ENCODE measurements around the gene MLST8.
A peak's percentile ranks its signal among the peaks of the same experiment; 100 is the strongest.
"Not testable (repeated sequence)": the region's sequence is repeated elsewhere in the genome, so short reads cannot be mapped to it uniquely, and the experiment has no call there.

The MLST8 gene

DNA sequence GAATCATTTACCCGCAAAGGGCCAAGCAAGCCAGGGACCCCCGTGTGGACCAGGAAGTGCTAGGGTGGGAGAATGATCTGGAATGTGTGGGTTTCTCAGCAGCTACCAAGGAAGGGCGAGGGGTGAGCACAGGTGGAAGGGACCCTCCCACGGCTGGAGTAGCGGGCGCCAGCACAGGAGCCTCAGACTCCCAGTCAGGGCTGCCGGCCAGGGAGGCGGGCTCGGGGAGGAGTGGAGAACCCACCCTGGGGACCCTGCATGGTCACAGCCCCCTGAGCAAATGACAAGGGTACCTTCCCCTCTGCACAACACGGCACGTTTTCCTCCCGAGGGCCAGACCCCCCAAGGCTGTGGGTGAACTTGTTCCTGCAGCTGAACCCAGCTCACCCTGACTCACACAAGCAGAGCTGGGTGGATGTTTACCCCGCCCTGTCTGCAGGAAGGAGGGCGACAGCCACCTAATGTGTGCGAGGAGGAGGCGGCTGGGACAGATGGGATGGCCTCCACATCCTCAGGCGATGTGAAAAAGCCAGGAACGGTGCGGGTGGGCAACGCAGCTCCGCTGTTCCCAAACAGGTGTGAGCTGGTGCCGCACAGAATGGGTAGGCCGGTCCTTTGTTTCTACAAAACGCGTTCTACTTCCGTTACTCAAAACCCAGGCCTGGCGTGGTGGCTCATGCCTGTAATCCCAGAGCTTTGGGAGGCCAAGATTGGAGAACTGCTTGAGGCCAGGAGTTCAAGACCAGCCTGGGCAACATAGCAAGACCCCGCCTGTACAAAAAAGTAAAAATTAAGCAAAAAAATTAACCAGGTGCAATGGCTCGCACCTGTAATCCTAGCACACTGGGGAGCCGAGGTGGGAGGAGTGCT is 39.9 kb downstream of the MLST8 start:
- no peak for DNase-seq (ENCODE audit: low spot score)

DNA sequence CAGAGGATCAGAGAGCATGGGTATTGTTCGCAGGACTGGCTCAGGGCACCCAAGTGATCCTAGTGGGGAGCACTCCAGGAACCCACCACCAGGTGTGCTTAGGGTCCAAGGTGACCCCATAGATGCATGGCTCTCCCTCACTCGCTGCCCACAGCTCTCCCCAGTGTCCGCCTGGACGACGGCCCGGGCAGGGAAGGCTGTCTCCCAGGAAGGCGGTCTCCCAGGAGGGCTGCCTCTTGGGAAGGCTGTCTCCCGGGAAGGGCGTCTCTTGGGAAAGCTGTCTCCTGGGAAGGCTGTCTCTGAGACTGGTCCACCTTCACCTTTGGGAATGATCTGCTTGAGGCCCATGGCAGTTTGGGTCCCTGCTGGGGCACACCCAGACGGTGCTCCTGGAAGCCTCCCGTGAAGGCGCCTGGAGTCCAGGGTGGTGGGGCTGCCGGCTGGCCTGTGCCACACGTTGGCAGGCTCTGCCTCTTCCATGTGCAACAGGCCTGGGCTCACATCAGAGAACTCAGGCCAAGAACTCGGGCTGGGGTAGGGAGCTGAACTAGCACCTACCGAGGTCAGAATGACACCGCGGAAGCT is 41.1 kb downstream of the MLST8 start:
- no peak for DNase-seq (ENCODE audit: low spot score)

DNA sequence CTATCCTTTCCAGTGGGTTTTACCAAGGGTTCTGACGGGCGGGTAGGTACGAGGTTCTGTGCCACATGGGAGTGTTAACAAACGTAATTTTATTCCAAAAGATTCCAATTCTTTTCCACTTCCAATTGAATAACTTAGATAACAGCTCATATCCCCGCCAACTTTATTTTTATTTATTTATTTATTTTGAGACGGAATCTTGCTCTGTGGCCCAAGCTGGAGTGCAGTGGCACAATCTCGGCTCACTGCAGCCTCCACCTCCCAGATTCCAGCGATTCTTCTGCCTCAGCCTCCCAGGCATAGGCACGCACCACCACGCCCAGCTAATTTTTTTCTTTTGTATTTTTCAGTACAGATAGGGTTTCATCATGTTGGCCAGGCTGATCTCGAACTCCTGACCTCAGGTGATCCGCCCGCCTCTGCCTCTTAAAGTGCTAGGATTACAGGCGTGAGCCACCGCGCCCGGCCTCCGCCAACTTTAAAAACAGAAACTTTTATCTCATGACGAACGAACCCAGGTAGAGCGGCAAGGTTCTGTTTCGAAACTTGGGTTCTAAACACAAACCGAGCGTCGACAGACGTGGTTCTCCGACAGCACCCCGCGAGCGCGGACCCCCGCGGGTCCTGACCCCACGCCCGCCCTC is 45.5 kb downstream of the MLST8 start:
- no peak for DNase-seq (ENCODE audit: low spot score)

DNA sequence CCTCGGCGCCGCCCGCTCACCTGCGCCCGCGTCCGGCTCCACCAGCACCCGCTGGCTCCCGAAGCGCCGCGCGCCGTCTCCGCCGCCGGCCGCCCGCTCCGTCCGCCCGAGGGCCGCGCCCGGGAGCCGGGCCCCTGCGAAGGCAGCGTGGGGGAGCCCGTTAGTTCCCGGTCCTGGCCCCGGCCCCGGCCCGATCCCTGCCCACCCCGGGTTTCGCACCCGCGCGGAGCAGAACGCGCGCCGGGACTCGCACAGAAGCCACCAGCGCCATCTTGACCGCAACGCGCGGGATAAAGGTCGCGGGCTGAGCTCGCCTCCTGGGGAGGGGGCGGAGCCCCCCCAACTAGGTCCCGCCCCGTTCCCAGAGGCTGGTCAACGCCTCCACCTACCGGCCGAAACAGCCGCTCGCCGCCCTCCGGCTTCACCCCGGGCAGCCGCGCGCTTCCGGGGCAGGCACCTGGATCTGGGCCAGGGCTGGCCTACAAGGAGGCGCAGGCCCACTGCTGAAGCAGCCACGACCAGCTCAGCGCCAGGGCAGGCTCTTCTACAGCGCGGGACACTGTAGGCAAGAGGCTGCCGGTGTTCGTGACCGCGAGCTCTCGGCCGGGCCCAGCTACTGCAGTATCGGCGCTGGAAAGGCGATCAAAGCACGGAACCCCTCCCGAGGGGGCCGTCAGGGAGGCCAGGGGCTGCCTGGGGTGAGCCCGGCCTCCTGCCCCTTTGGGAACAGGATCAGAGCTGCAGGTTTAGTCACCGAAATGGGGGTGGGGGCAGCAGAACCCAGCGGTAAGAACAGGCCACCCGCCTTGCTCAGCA is 46.2 kb downstream of the MLST8 start, which contains the start of gene ECI1:
Gene ECI1 (minus strand): TSS at position 292 of the 816 bp plus-strand sequence. CDS start 21 bp downstream, at position 271.
- peak; percentile 91 for DNase-seq (ENCODE audit: low spot score)

DNA sequence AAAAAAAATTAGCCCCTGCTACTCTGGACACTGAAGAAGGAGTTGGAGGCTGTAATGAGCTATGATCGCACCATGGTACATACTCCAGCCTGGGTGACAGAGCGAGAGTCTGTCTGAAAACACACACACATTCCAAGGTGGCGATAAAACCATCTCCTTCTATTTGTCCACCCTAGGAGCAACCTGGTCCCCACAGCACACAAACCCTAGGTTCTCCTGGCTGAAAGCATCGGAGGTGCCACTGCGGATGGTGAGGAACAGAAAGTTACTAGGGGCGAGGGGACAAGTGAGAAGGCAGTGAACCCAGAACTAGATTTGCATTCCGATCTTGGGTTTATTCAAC is 47.5 kb downstream of the MLST8 start:
- no peak for DNase-seq (ENCODE audit: low spot score)

DNA sequence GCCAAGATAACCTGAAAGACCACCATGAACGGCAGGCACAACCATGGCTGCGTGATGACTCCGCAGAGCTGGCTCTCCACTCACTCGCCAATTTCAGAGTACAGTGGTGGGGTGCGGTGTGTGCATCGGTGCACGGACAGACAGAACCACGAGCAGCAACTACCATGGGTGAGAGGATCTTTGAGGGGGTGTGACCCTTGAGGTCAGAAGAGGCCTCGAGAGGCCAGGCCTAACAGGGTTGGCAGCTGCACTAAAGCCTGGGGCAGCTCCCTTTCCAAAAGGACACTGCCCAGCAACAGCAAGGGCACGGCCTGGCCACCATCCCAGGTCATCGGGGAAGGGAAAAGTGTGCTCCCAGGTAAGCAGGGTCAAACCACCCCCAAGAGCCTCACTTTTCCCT is 48.0 kb downstream of the MLST8 start:
- no peak for DNase-seq (ENCODE audit: low spot score)

DNA sequence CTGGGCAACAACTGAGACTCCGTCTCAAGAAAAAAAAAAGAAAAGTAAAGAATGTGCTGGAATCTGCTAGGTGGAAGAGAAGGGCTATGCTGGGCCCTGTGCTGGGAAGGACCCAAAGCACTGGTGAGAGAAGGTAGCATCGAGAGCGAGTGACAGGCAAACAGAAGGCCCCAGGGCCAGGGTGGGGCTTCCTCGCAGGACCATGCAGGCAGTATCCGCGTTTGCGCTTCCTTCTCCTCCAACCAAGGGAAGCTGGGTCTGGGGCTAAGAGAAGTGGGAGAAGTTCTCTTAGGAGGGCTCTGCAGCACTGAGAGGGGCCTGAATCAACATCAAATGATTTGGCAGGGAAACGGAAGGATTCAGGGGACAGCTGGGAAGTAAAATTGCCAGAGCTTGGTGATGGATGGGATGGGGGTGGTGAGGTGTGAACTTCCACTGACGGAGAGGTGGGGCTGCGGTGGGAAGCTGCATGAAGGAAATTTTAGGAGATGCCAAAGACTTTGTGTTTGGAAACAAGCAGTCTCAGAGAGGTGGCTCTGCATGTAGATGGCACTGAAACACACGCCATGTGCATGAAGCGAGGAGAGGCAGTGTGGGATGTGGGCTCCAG is 51.4 kb downstream of the MLST8 start:
- DNase-seq (ENCODE audit: low spot score), result no peak

DNA sequence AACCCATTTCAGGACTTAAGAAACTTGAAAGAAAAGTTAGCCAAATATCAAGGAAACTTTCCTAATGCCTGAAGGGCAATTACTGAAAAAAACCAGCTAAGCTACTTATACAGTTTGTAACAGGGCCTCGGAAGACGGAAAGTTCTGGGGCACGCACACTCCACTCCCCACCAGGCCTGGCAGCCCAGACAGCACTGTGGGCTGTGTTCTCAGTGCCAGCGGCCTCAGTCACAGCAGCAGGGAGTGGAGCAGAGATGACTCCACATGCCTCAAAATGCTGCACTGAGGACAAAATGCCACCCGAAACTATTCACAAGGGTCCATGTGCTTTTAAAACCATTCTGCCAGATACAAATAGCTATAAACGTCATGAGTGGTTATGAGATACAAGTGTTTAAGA is 52.5 kb downstream of the MLST8 start:
- no peak for DNase-seq (ENCODE audit: low spot score)

DNA sequence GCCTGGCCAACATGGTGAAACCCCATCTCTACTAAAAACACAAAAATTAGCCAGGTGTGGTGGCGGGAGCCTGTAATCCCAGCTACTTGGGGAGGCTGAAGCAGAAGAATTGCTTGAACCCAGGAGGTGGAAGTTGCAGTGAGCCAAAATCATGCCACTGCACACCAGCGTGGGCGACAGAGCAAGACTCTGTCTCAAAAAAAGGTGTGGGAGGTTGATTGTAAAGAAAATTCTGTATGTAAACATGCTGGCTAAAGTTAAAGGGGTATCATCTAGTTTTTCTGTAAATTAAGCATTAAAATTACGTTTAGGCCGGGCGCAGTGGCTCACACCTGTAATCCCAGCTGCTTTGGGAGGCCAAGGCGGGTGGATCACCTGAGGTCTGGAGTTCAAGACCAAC is 53.3 kb downstream of the MLST8 start:
- not testable (repeated sequence) for DNase-seq (ENCODE audit: low spot score)
